Caco-2 (cell line): Measurements from ENCODE around the gene SLC35F1. TPM values are rescaled to one million over a fixed set of nuclear protein-coding genes. Genes with fewer than 3 reads are reported as not detected.

Experiments used
- BruUV-seq: library from RNA; stranded (reverse); fragments of 400-500 nt; replicated peaks from 2 replicates; lab custom pipeline; 2021; lab: Mats Ljungman, UMichigan
- CTCF ChIA-PET: fragments of 300-600 bp; sonication (Branson Sonifier 250); formaldehyde crosslinking; loops from one replicate; lab custom pipeline; 2022; ENCODE audit warnings: antibody characterized with exemption; lab: Charles Lee
- POLR2A ChIA-PET: fragments of 300-600 bp; sonication (Branson Sonifier 250); formaldehyde crosslinking; loops from one replicate; lab custom pipeline; 2022; ENCODE audit warnings: antibody characterized with exemption; lab: Charles Lee
- DNase-seq, 2 experiments: peaks; one replicate each; pipeline versions ENCODE4 v3.0.0 to v3.0.0-alpha.2; 2020 to 2022
- H3K27me3 ChIP-seq: replicated peaks from 2 replicates; pipeline ENCODE4 v1.6.0; 2011; ENCODE audit warnings: low read length; ENCODE audit not compliant: control insufficient read depth, insufficient read depth
- H3K36me3 ChIP-seq: 2 replicates; pipeline ENCODE4 v1.5.1; 2011; ENCODE audit warnings: low read length; ENCODE audit not compliant: control insufficient read depth, insufficient read depth
- H3K4me1 ChIP-seq: fragments of 250-450 bp; sonication (Bioruptor Pico); 2 replicates; pipeline ENCODE4 v1.5.1; 2020; ENCODE audit warnings: mild to moderate bottlenecking
- H3K4me3 ChIP-seq: 2 replicates; pipeline ENCODE4 v1.5.1; 2011; ENCODE audit warnings: low read depth, mild to moderate bottlenecking, control low read depth, low read length
- H3K9me3 ChIP-seq: fragments of 250-450 bp; sonication (Bioruptor Pico); 2 replicates; pipeline ENCODE4 v1.5.1; 2020; ENCODE audit warnings: mild to moderate bottlenecking, moderate library complexity
- H3K27ac Mint-ChIP-seq: one replicate; pipeline ENCODE4 v1.8.0; 2022; ENCODE audit warnings: mixed read lengths; ENCODE audit not compliant: unreplicated experiment
- H3K27me3 Mint-ChIP-seq: one replicate; pipeline ENCODE4 v1.8.0; 2022; ENCODE audit warnings: mixed read lengths; ENCODE audit not compliant: insufficient read depth, unreplicated experiment
- H3K36me3 Mint-ChIP-seq: one replicate; pipeline ENCODE4 v1.8.0; 2022; ENCODE audit warnings: mild to moderate bottlenecking, mixed read lengths; ENCODE audit not compliant: insufficient read depth, unreplicated experiment
- H3K4me1 Mint-ChIP-seq: one replicate; pipeline ENCODE4 v1.8.0; 2022; ENCODE audit warnings: low read depth, mixed read lengths; ENCODE audit not compliant: unreplicated experiment
- H3K4me3 Mint-ChIP-seq: one replicate; pipeline ENCODE4 v1.8.0; 2022; ENCODE audit warnings: mild to moderate bottlenecking, moderate library complexity, mixed read lengths; ENCODE audit not compliant: unreplicated experiment
- H3K9me3 Mint-ChIP-seq: one replicate; pipeline ENCODE4 v1.8.0; 2022; ENCODE audit warnings: mixed read lengths; ENCODE audit not compliant: unreplicated experiment
- CTCF ChIP-seq, 2 experiments: fragments of 200-600 bp in 1 of 2; IDR thresholded peaks; 1 replicate in 1 of 2; 2 replicates in 1 of 2; pipeline versions ENCODE4 v1.5.1 to v1.8.0; 2011 to 2022; ENCODE audit warnings: antibody characterized with exemption in 1 of 2, control low read depth in 1 of 2, inconsistent platforms in 1 of 2, low read depth in 1 of 2, low read length in 1 of 2, mild to moderate bottlenecking in 1 of 2, moderate library complexity in 1 of 2; ENCODE audit not compliant: insufficient read depth in 1 of 2, severe bottlenecking in 1 of 2, unreplicated experiment in 1 of 2
- intact Hi-C: fragments of 100-400 bp; cut with micrococcal nuclease; formaldehyde crosslinking; loops from one replicate; pipeline ENCODE4 v1.10.0; 2022; ENCODE audit not compliant: unreplicated experiment
- total RNA-seq: library from RNA; stranded (reverse); gene quantifications from 2 replicates; pipeline ENCODE4 v1.2.3, GENCODE V29; 2022

The SLC35F1 gene
- total RNA-seq, 1 experiment from 2014 or later = not detected

GRCh38 chr6:118177720-118178119 is 270.7 kb downstream of the SLC35F1 start:
- no peak overlapping the region for H3K27ac Mint-ChIP-seq
- Histone ChIP-seq H3K36me3 (no peaks in the 10 kb centered on the region), H3K4me1 (no peaks in the 10 kb centered on the region), H3K9me3 (no peaks in the 10 kb centered on the region), H3K27me3 (no peaks in the 10 kb centered on the region), H3K4me3 (no peak overlapping the region)
- ChIA-PET CTCF (no interaction called here), POLR2A (no interaction called here)
- no peak overlapping the region for H3K4me3 Mint-ChIP-seq
- no peaks in the 10 kb centered on the region for H3K4me1 Mint-ChIP-seq
- peaks cover 4% of the 10 kb centered on the region for H3K27me3 Mint-ChIP-seq
- TF ChIP-seq CTCF (IDR thresholded peaks at IDR 0.05; ENCODE audit: insufficient read depth in 1 of 2, low read depth in 1 of 2, low read length in 1 of 2, severe bottlenecking in 1 of 2, unreplicated experiment in 1 of 2) = no peak
- H3K36me3 Mint-ChIP-seq = no peaks in the 10 kb centered on the region
- no TSS peak for BruUV-seq
- DNase-seq = no peak
- H3K9me3 Mint-ChIP-seq = peaks cover 18% of the 10 kb centered on the region
- intact Hi-C loops = no loop called here

DNA sequence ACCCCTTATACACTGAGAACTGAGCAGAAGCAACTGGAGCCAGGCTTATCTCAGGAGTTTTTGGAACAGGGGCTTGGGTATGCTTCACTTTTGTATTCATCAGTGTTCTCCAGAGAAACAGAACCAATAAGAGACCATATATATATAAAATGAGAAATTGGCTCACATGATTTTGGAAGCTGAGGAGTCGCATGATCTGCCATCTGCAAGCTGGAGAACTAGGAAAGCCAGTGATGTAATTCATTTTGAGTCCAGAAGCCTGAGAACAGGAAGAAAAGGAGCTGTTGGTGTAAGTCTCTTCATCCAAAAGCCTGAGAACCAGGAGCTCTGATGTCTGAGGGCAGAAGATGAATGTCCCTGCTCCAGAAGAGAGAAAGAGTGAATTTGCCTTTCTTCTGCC is 272.0 kb downstream of the SLC35F1 start:
- BruUV-seq = no TSS peak
- Histone ChIP-seq H3K9me3 (no peaks in the 10 kb centered on the region), H3K27me3 (no peaks in the 10 kb centered on the region), H3K4me3 (no peak overlapping the region), H3K4me1 (no peaks in the 10 kb centered on the region), H3K36me3 (no peaks in the 10 kb centered on the region)
- Mint-ChIP-seq H3K4me1 (no peaks in the 10 kb centered on the region), H3K27ac (no peak overlapping the region), H3K4me3 (no peak overlapping the region), H3K9me3 (peaks cover 7% of the 10 kb centered on the region), H3K36me3 (no peaks in the 10 kb centered on the region), H3K27me3 (peaks cover 4% of the 10 kb centered on the region)
- intact Hi-C loops = no loop called here
- no peak for DNase-seq
- POLR2A ChIA-PET = no interaction called here
- no peak for TF ChIP-seq CTCF (IDR thresholded peaks at IDR 0.05; ENCODE audit: insufficient read depth in 1 of 2, low read depth in 1 of 2, low read length in 1 of 2, severe bottlenecking in 1 of 2, unreplicated experiment in 1 of 2)
- CTCF ChIA-PET = no interaction called here

- CTCF ChIA-PET = no interaction called here
- Histone ChIP-seq H3K27me3 (no peaks in the 10 kb centered on the region), H3K9me3 (no peaks in the 10 kb centered on the region), H3K36me3 (no peaks in the 10 kb centered on the region), H3K4me3 (no peak overlapping the region), H3K4me1 (no peaks in the 10 kb centered on the region)
- Mint-ChIP-seq H3K4me3 (no peak overlapping the region), H3K27me3 (peaks cover 8% of the 10 kb centered on the region), H3K9me3 (no peaks in the 10 kb centered on the region), H3K27ac (no peak overlapping the region), H3K4me1 (no peaks in the 10 kb centered on the region), H3K36me3 (no peaks in the 10 kb centered on the region)
- intact Hi-C loops = no loop called here
- BruUV-seq = no TSS peak
- DNase-seq = no peak
- TF ChIP-seq CTCF (IDR thresholded peaks at IDR 0.05; ENCODE audit: insufficient read depth in 1 of 2, low read depth in 1 of 2, low read length in 1 of 2, severe bottlenecking in 1 of 2, unreplicated experiment in 1 of 2) = no peak
- POLR2A ChIA-PET = no interaction called here
These were observed 279.9 kb downstream of the SLC35F1 start for GRCh38 chr6:118186672-118187567.
